Measurements from ENCODE around the gene MAP1LC3A.

GRCh38 chr20:34516247-34517113 is 42.0 kb upstream of the MAP1LC3A start, which contains the start of gene DYNLRB1:
- TF ChIP-seq CTCF (IDR thresholded peaks at IDR 0.05; ENCODE audit: borderline replicate concordance, extremely low read depth, low read length, poor library complexity, severe bottlenecking) (no peak), EZH2 (IDR thresholded peaks at IDR 0.05; ENCODE audit: borderline replicate concordance, low read depth, low read length, severe bottlenecking) (no peak)
